IMR-90 (cell line): Measurements from ENCODE around the gene SGMS1. TPM values are rescaled to one million over a fixed set of nuclear protein-coding genes. Genes with fewer than 3 reads are reported as not detected.

ENCODE experiments used
- ATAC-seq: fragments of 200-7000 bp; cut with Tn5 transposase; 2 replicates; pipeline ENCODE4 v1.9.1; 2020; ENCODE audit warnings: low read depth, mild to moderate bottlenecking, moderate library complexity
- BruUV-seq: library from RNA; stranded (reverse); fragments of 400-500 nt; replicated peaks from 2 replicates; lab custom pipeline; 2021; lab: Mats Ljungman, UMichigan
- CTCF ChIA-PET: fragments of 300-600 bp; formaldehyde crosslinking; extraction: SDS; loops from one replicate; lab custom pipeline; 2021; ENCODE audit warnings: antibody characterized with exemption; lab: Yijun Ruan, JAX
- POLR2A ChIA-PET: fragments of 300-600 bp; sonication (Branson Sonifier 250); formaldehyde crosslinking; loops from one replicate; lab custom pipeline; 2022; ENCODE audit warnings: antibody characterized with exemption; ENCODE audit not compliant: unreplicated experiment; lab: Charles Lee
- DNase-seq: peaks from one replicate; pipeline ENCODE4 v3.0.0; 2013
- H2AFZ ChIP-seq: replicated peaks from 2 replicates; pipeline ENCODE3; 2013; ENCODE audit warnings: low read length, mild to moderate bottlenecking; ENCODE audit not compliant: poor library complexity
- H2AK5ac ChIP-seq: 2 replicates; pipeline ENCODE4 v1.6.1; 2013; ENCODE audit warnings: low read depth, low read length, inconsistent platforms
- H2AK9ac ChIP-seq: replicated peaks from 2 replicates; pipeline ENCODE3; 2013; ENCODE audit warnings: mild to moderate bottlenecking, low read depth, low read length, moderate library complexity; ENCODE audit not compliant: poor library complexity
- H2BK120ac ChIP-seq: 2 replicates; pipeline ENCODE4 v1.6.1; 2013; ENCODE audit warnings: low read depth, low read length, inconsistent platforms
- H2BK15ac ChIP-seq: 3 replicates; pipeline ENCODE4 v1.6.1; 2013; ENCODE audit warnings: low read depth, low read length, inconsistent platforms
- H2BK20ac ChIP-seq: 2 replicates; pipeline ENCODE4 v1.6.1; 2013; ENCODE audit warnings: low read depth, mild to moderate bottlenecking, inconsistent platforms, low read length, moderate library complexity
- H2BK5ac ChIP-seq: 2 replicates; pipeline ENCODE4 v1.6.1; 2013; ENCODE audit warnings: mild to moderate bottlenecking, low read depth, low read length, inconsistent platforms; ENCODE audit not compliant: poor library complexity, severe bottlenecking
- H3K14ac ChIP-seq: replicated peaks from 2 replicates; pipeline ENCODE4 v1.6.1; 2013; ENCODE audit warnings: low read depth, low read length, inconsistent platforms
- H3K18ac ChIP-seq: 2 replicates; pipeline ENCODE4 v1.6.1; 2013; ENCODE audit warnings: low read depth, low read length, control low read depth
- H3K23ac ChIP-seq: 2 replicates; pipeline ENCODE4 v1.6.1; 2013; ENCODE audit warnings: low read depth, low read length, inconsistent platforms
- H3K27ac ChIP-seq: 2 replicates; pipeline ENCODE4 v1.5.1; 2013; ENCODE audit warnings: mild to moderate bottlenecking, control low read depth, low read length; ENCODE audit not compliant: insufficient read depth
- H3K27me3 ChIP-seq: 2 replicates; pipeline ENCODE4 v1.6.1; 2013; ENCODE audit warnings: low read length; ENCODE audit not compliant: control insufficient read depth, insufficient read depth
- H3K36me3 ChIP-seq: 2 replicates; pipeline ENCODE4 v1.6.1; 2013; ENCODE audit warnings: low read length, mixed read lengths; ENCODE audit not compliant: control insufficient read depth, insufficient read depth
- H3K4ac ChIP-seq: 2 replicates; pipeline ENCODE4 v1.6.1; 2013; ENCODE audit warnings: low read depth, low read length, inconsistent platforms
- H3K4me1 ChIP-seq: 2 replicates; pipeline ENCODE4 v1.6.1; 2013; ENCODE audit warnings: low read length, mixed read lengths; ENCODE audit not compliant: control insufficient read depth, insufficient read depth
- H3K4me2 ChIP-seq: 2 replicates; pipeline ENCODE4 v1.6.1; 2013; ENCODE audit warnings: low read depth, mild to moderate bottlenecking, control low read depth, low read length, moderate library complexity
- H3K4me3 ChIP-seq: 2 replicates; pipeline ENCODE4 v1.5.1; 2013; ENCODE audit warnings: low read depth, mild to moderate bottlenecking, control low read depth, low read length, moderate library complexity; ENCODE audit not compliant: insufficient read depth
- H3K56ac ChIP-seq: 2 replicates; pipeline ENCODE4 v1.6.1; 2013; ENCODE audit warnings: low read length, inconsistent platforms; ENCODE audit not compliant: insufficient read depth; ENCODE audit errors: extremely low read depth
- H3K79me1 ChIP-seq, 2 experiments: 2 replicates each; pipeline ENCODE4 v1.6.1; 2013; ENCODE audit warnings: low read length in 2 of 2, inconsistent platforms in 1 of 2, low read depth in 1 of 2
- H3K9ac ChIP-seq: 2 replicates; pipeline ENCODE4 v1.6.1; 2013; ENCODE audit warnings: low read depth, low read length, control low read depth
- H3K9me1 ChIP-seq: 2 replicates; pipeline ENCODE4 v1.6.1; 2013; ENCODE audit warnings: low read length, inconsistent platforms; ENCODE audit not compliant: insufficient read depth
- H3K9me3 ChIP-seq: 2 replicates; pipeline ENCODE4 v1.6.1; 2013; ENCODE audit warnings: low read length; ENCODE audit not compliant: control insufficient read depth, insufficient read depth
- H4K20me1 ChIP-seq: 2 replicates; pipeline ENCODE4 v1.6.1; 2013; ENCODE audit warnings: low read length, inconsistent platforms; ENCODE audit not compliant: insufficient read depth
- H4K5ac ChIP-seq: 2 replicates; pipeline ENCODE4 v1.6.1; 2013; ENCODE audit warnings: mild to moderate bottlenecking, low read depth, low read length, control low read depth
- H4K8ac ChIP-seq, 2 experiments: 2 replicates each; pipeline ENCODE4 v1.6.1; 2013; ENCODE audit warnings: low read depth in 2 of 2, low read length in 2 of 2, control low read depth in 1 of 2, inconsistent platforms in 1 of 2
- H4K91ac ChIP-seq: 2 replicates; pipeline ENCODE4 v1.6.1; 2013; ENCODE audit warnings: low read depth, low read length, inconsistent platforms; ENCODE audit not compliant: insufficient read depth
- CTCF ChIP-seq: conservative IDR thresholded peaks from 2 replicates; pipeline ENCODE4 v1.5.1; 2012; ENCODE audit warnings: mild to moderate bottlenecking, low read depth, low read length, improper control_type of control experiment
- MAFK ChIP-seq: IDR thresholded peaks from 2 replicates; pipeline ENCODE4 v1.6.1; 2012; ENCODE audit warnings: low read depth, low read length, improper control_type of control experiment
- NFE2L2 ChIP-seq: fragments of 150-350 bp; IDR thresholded peaks from 2 replicates; pipeline ENCODE4 v1.6.1; 2016; ENCODE audit warnings: low read depth, mild to moderate bottlenecking, low read length
- WGBS, 2 experiments: methylation state at CpG; one replicate each; pipeline versions ENCODE4 v1.1.5 to v1.1.7; 2013; ENCODE audit warnings: missing lambda C conversion rate in 2 of 2; ENCODE audit not compliant: insufficient read length in 1 of 2; ENCODE audit errors: extremely low coverage in 2 of 2; 5-methylcytosine and 5-hydroxymethylcytosine counted together
- dilution Hi-C: fragments of 300-500 bp; cut with HindIII; formaldehyde crosslinking; loops from one replicate; pipeline ENCODE4 v1.14.3; 2018; ENCODE audit warnings: low sequenced_read_pairs; ENCODE audit not compliant: unreplicated experiment
- in situ Hi-C: fragments of 300-500 bp; cut with MboI; formaldehyde crosslinking; loops from 3 replicates; pipeline ENCODE4 v1.14.3; 2019; ENCODE audit warnings: low sequenced_read_pairs, inconsistent platforms, mixed read lengths
- intact Hi-C: fragments of 100-400 bp; cut with micrococcal nuclease; formaldehyde crosslinking; loops from 2 replicates; pipeline ENCODE4 v1.10.0; 2022
- polyA plus RNA-seq, 3 experiments: library from polyadenylated mRNA; depleted of rRNA; stranded (reverse); fragments of >200 nt; gene quantifications; 2 replicates each; pipeline ENCODE4 v1.2.3, GENCODE V29; 2012; ENCODE audit warnings: low replicate concordance in 1 of 3
- total RNA-seq: library from RNA; depleted of rRNA; stranded (reverse); fragments of >200 nt; gene quantifications from 2 replicates; pipeline ENCODE4 v1.2.3, GENCODE V29; 2012

The SGMS1 gene
- total and polyA plus RNA-seq, 2 of the 4 experiments (the other 2 are of a cell fraction): 9.8 to 30.8 TPM

- POLR2A ChIA-PET: no interaction called here
- intact Hi-C loops (no loop called here), dilution Hi-C loops (no loop called here), in situ Hi-C loops (no loop called here)
- Histone ChIP-seq H4K91ac (no peak overlapping the region), H3K18ac (no peak overlapping the region), H3K14ac (no peak overlapping the region), H3K4me2 (no peak overlapping the region), H3K56ac (no peak overlapping the region), H3K9ac (no peak overlapping the region), H3K23ac (no peak overlapping the region), H4K8ac (no peak overlapping the region), H2BK120ac (no peak overlapping the region), H2BK20ac (no peak overlapping the region), H3K79me1 (peaks cover 10 to 25% of the 10 kb centered on the region in 2 experiments), H3K27ac (no peak overlapping the region), H3K36me3 (no peaks in the 10 kb centered on the region), H2BK15ac (no peak overlapping the region), H3K4me1 (no peaks in the 10 kb centered on the region), H2BK5ac (no peak overlapping the region), H2AK9ac (no peak overlapping the region), H3K9me3 (no peaks in the 10 kb centered on the region), H4K5ac (no peak overlapping the region), H2AFZ (no peak overlapping the region), H2AK5ac (no peak overlapping the region), H3K4me3 (no peak overlapping the region), H3K4ac (no peak overlapping the region), H4K20me1 (no peaks in the 10 kb centered on the region), H3K9me1 (peaks cover 4% of the 10 kb centered on the region; the same call in 1 of the 2 replicates), H3K27me3 (no peaks in the 10 kb centered on the region)
- CTCF ChIA-PET: interaction anchor here (1.0 kb wide), 1 partner anchor 11 kb away, joined by 3 read pairs; no protein-coding TSS in a partner anchor
- no CpG with 5 or more reads among the region's 3 CpGs for WGBS, 2 experiments
- TF ChIP-seq CTCF (no peak), NFE2L2 (no peak), MAFK (peak; percentile 91)
- DNase-seq (no peak), ATAC-seq (no peak)
- BruUV-seq: no TSS peak
Observed at GRCh38 chr10:50544095-50544856, 79.5 kb downstream of the SGMS1 start.
